DMS53 (cell line): ENCODE measurements around the gene CD300H.
"Not testable (repeated sequence)": the region's sequence is repeated elsewhere in the genome, so short reads cannot be mapped to it uniquely, and the experiment has no call there.

ENCODE experiments used
- DNase-seq: peaks from one replicate; lab custom pipeline; 2025; lab: John Stamatoyannopoulos, UW

CD300H gene

DNA sequence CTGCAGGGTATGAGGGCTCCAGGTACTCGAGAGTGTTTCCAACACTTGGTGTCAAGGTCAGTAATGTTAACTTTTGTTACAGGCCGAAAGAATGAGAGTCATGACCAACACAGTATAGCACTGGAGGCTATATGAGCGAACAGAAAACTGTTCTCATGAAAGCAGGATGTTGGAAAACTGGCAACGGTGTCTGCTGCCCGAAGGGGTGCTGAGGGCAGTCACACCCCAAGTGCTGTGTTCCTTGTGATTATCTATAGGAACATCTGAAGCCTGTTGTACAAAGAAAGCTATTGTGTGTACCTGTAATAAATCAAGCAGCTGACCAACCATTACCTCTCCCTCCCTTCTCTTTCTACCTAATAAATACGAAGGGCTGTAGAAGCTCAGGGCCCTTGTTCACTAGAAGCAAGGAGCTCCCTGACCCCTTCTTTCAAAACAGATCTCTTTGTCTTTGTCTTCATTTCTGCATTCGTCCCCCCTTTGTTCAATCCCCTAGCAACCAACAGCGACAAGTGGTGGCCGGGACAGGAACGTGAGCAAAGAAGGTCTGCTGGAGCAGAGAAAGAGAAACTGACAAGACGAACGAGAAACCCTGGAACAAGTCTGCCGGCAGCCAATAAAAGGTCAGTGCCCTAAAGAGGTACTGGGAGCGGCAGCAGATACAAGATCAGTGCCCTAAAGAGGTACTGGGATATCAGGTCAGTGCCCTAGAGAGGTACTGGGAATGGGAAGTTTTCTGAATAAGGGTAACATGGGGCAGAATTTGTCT, 17.2 kb upstream of the CD300H start:
- no peak for DNase-seq

DNA sequence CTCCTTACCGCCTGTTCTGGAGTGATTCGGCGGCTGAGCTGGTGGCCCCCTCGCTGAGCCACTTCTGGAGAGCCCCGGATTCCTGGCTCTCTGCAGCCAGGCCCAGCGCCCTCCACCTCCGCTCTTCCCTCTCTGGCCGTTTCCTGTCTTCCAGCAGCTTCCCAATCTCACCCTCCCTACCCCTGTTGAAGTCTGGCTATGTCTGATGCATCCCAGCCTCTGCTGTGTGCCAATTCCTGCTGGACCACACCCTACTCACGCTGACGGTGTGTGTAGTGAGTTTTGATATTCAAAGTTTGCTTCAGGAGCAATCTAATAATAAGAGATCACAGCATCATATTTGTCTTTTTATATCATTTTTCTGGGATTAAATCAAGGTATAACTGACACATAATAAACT, 15.3 kb upstream of the CD300H start:
- no peak for DNase-seq

DNA sequence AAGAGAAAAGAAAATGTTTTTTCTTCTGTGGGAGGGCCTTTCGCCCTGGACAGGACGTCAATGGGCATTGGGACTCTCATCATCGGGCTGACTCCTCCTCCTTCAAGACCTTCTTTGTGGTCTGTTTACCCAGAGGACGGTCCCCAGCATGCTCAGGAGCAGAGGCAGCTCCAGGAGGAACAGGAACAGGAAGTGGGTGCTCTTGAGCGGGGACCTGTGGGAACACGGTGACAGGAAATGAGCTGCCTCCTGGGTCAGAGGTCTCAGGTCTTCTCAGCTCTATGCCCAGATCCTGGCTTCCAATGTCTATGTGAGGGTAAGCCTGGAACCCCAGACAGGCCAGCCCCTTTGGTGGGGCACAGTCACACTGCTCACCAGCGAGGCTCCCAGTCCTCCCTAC, 12.6 kb upstream of the CD300H start:
- no peak for DNase-seq

DNA sequence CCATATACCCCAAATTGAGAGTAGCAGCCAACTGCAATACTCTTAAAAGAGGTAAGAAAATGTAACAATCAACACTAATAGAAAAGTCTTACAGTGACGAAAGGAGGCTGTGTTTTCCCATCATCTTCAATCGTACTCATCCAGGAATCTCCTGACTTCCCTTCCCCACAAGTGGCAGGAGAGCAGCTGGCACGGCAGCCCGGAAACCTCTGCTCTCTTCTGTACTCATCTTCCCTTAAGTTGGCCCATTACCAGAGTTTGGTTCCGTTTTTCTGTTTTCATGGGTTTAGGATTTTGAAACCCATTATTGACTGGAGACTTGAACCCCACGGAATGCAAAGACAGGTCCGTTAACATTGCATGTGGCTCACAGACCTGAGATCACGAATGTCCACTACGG, 11.7 kb upstream of the CD300H start:
- no peak for DNase-seq

DNA sequence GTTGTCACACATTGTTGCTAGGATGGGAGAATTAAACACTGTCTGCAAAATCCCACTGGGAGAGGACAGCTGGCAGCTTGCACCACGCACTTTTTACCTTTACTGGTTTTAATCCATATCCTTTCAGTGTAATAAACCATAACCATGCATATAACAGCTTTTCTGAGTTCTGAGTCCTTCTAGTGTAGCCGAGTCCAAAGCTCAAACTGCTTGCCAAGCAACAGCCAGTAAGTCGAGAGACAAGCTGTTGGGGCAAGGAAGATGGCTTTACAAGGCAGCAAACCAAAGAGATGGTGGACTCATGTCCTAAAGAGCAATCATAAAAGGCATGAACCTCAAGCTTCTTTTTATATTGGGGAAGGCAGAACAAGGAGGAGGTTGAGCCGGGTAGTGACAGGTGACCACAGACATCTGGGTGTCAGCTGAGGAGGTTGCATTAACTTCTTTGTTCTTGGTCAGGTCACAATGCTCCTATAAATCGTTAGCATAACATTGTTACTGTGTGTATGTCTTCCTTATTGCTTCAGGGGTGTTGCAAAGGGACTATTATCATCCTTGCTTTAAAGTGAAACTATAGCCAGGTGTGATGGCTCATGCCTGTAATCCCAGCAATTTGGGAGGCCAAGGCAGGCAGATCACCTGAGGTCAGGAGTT, 7.3 kb upstream of the CD300H start:
- DNase-seq, result no peak

DNA sequence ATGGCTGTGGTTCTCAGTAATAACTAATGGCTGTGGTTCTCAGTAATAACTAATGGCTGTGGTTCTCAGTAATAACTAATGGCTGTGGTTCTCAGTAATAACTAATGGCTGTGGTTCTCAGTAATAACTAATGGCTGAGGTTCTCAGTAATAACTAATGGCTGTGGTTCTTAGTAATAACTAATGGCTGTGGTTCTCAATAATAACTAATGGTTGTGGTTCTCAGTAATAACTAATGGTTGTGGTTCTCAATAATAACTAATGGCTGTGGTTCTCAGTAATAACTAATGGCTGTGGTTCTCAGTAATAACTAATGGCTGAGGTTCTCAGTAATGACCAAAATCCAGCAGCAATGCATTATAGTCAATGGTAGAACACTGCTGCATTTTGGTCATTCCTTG, 6.3 kb upstream of the CD300H start:
- not testable (repeated sequence) for DNase-seq

DNA sequence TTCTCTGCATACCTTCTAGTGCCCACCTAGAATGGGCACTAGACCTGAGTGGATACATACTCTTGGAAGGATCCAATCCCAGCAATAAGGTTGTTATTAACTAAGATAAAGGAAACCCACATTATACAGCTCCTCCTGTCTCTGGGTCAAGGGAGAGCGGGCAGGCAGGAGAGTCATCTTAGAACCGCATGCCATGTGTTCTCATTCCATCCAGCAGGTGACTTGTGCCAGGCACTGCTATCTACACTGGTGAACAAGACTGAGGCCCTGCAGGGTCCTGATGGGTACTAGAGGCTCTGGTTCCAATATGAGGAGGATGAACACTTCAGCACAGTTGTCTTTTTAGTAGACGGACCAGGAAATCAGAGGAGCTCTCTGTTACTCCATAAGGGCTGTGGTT, 5.9 kb upstream of the CD300H start:
- DNase-seq, result no peak

DNA sequence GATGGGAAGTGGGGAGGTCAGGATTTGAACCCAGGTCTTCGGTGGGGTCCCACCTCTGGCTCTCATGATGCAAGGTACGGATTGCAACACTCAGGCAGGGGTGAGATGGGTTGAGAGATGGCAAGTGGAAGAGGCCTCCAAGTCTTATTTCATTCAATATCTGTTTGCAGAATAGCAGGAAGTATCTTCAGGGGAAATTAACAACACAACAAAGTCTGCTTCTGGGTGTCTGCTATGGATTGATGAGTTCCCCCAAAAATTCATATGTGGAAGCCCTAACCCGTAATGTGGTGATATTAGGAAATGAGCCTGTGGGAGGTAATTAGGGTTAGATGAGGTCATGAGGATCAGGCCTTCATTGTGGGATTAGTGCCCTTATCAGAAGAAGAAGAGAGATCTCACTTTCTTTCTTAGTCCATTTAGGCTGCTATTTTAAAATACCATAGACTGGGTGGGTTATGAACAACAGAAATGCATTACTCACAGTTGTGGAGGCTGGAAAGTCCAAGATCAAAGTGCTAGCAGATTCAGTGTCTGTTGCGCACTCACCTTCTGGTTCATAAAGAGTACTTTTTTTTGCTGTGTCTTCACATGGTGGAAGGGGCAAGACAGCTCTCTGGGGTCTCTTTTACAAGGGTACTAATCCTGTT, 4.4 kb upstream of the CD300H start:
- no peak for DNase-seq

DNA sequence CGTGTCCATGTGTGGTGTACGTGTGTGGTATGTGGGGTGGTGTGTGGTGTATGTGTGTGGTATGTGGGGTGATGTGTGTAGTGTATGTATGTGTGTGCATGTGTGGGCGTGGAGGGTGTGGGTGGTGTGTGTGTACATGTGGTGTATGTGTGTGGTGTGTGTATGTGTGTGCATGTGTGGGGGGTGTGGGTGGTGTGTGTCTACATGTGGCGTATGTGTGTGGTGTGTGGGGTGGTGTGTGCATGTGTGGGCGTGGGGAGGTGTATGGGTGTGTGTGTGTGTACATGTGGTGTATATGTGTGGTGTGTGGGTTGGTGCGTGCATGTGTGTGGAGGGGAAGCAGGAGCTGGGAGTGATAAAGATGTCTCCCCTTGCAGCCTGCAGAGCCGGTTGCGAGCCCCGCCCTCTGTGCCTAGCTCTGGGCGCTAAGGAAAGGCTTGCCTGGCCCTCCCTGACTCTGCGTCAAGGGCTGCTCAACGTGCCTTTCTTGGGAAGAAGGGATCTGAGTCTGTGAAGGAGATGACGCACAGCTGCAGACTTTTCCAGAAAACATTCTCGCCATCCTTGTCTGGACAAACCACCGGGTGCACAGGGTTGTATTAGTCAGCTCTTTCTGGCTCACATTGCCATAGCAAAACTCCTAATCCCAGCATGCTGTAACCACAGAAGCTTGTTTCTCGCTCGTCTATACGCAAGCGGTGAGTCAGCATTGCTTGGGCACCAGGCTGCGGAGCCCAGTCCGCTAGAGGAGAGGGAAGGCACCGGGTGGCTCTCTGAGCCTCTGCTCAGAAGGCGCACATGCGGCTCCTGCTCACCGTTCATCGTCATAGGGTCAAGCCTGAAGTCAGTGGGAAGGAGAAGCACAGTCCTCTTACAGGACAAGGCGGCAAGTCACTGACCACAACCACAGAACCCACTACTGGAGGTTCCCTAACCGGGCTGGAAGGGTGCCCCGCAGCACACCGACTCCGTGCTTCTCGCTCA, 2.0 kb upstream of the CD300H start:
- DNase-seq, result peak; percentile 70

DNA sequence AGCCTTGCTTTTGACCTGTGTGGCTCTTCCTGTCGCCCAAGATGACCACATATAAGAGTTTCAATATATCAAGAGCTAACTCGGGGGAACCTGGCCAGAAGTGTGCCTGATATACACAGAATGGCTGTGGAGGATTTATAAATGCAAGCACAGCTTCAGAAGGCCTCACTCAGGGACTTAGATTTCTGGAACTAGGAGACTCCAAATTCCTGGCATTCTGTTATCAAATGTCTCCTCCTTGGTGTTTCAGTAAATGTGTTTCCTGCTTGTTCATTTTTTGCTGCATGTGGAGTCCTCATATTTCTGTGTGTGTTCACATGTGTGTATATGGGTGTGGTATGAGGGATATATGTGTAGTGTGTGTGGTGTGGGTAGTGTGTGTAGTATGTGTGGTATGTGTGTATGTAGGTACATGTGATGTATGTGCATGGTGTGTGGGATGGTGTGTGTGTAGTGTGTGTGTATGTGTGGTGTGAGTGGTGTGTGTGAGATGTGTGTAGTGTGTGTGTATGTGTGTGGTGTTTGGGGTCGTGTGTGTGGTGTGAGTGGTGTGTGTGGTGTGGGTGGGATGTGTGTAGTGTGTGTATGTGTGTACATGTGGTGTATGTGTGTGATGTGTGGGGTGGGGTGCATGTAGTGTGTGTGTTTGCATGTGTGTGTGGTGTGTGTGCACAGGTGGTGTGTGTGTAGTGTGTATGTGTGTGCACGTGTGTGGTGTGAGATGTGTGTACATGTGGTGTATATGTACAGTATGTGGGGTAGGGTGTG, 981 bp upstream of the CD300H start:
- no peak for DNase-seq

DNA sequence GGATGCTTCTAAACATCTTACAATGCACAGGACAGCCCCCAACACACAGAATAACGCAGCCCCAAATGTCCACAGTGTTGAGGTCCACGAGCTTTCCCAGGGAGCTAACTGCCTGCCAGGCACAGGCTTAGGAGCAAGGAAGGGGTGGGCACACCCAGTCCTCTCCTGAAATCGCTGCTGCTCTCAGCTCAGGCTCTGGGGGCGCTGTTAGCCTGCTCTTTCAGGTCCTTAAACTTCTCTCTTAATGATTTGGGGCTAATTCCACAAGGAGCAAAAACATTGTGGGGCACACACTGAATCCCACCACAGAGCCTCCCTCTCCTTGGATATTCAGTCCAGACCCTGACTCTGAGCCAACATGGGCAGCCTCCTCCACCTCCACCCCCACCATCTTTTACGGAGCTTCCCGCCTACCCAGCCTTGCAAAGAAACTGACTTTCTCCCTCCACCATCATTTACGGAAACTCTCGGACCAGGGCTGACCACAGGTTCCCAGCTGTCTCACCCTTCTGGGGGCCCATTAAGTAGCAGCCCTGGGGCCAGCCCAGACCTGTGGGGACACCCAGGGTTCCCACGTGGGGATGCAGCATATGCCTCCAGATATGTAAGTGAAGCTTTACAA, 1.1 kb downstream of the CD300H start:
- peak; percentile 66 for DNase-seq

DNA sequence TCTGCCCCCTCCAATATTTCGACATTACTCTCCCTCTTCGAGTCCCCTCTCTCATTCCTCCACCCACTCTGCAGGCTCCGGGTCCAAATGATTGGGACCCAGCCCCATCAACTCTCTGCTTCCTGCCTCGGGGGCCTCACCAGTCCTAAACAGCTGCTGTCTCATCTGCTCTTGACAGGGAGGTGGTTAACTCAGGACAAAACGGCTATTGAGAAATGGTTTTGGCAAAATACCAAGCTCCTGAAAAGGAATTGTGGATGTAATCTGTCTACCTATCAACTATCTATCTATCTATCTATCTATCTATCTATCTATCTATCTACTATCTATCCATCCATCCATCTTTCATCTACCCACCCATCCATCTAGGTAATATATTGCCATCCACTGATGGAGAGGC, 2.2 kb downstream of the CD300H start:
- no peak for DNase-seq

DNA sequence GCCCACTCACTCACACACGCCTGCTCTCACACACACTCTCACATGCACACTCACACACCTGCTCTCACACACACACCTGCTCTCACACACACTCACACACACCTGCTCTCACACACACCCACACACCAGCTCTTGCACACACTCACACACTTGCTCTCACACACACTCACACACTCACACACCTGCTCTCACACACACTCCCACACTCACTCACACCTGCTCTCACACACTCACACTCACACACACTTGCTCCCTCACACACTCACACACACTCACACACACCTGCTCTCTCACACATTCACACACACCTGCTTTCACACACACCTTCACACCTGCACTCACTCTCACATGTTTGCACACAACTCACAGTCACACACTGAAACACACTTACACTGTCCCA, 4.0 kb downstream of the CD300H start:
- no peak for DNase-seq

DNA sequence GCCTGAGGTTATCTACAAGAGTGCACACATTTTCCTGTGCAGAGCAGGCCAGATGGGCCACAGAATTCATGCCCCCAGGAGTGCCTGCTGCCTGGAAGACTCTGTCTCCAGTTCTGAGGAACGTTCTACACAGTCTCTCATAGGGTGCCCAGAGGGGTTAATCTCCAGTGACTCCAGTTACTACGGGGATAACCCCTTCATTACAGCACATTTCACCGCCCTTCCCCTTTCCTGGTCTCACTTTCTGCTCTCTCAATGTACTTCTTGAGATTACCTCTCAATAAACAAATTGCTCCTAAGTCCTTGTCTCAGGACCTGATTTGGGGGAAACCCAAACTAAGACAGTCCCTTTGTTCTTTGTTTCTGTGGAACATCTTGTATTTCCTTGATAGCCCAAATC, 5.7 kb downstream of the CD300H start:
- no peak for DNase-seq

DNA sequence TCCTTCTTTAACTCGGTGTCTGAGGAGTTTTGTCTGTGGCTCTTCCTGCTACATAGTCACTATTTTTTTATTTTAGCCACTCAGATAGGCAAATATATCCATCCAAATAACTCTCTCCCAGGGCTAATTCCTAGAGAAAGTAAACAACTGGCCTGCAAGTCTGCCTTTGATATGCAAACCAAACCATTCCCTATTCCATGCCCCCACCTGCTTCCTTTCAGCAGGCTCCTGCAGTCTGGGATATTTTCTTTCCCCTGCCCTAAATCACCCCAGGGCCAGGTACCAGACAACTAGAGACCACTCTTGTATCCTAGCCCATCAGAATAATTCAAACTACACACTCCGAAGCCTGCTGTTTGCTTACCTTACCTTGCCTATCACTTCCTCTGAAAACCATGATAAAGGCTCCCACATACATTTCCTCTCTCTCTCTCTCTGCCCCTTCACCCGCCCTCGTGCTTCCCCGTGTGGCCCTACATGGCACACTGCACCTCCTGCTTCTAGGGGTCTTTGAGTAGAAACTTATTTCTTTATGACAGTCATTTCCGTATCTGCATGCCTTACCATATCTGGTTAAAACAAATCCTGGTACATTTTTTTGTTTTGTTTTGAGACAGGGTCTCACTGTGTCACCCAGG, 8.3 kb downstream of the CD300H start:
- DNase-seq, result no peak

DNA sequence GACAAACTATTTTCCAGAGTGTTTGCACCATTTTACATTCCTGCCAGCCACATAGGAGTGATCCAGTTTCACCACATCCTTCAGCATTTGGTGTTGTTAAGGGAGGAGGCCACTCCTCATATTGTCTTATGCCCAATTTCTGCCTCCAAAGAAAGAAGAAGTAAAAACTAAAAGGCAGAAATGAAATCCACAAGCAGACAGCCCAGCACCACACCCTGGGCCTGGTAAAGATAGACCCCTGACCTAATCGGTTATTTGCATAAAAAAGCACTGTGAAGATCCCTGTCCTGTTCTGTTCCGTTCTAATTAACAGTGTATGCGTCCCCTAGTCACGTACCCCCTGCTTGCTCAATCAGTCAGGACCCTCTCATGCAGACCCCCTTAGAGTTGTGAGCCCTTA, 8.9 kb downstream of the CD300H start:
- not testable (repeated sequence) for DNase-seq

DNA sequence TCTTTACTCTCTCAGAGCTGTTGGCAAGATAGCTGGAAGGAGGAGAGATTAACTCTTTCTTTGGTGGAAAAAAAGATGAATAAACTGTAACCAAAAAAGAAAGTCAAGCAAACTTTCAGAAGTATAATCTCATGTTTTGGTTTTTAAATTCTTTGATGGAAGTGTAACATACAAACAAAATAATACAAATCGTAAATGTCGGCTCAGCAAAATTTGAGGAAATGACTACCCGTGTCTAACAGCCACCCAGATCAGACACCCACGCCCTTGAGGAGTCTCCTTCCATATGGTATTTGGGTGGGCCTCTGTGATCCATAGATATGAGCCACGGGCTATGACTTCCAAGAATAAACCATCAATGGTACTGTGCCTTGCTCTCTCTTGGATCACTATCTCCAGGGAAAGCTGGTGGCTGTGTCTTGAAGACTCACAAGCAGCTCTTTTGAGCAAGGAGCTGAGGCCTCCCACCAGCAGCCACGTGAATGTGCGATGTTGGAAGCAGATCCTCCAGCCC, 11.8 kb downstream of the CD300H start:
- DNase-seq, result no peak

DNA sequence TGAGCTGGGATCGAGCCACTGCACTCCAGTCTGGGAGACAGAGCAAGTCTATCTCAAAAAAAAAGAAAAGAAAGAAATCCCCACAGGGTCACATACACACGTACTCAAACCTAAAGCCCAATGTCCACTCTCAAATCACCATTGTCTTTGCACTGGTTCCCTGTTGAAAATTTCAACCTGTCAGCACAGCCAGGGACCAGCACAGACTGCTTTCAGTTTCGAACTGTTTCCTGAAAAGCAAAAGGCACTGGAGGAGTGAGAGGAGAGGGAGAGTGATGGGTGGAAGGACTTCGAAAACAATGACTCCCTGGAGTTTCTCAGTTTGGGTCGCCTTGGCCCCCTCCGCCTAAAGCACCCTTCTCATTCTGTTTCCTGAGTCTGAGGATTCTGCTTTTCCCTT, 12.4 kb downstream of the CD300H start:
- no peak for DNase-seq

DNA sequence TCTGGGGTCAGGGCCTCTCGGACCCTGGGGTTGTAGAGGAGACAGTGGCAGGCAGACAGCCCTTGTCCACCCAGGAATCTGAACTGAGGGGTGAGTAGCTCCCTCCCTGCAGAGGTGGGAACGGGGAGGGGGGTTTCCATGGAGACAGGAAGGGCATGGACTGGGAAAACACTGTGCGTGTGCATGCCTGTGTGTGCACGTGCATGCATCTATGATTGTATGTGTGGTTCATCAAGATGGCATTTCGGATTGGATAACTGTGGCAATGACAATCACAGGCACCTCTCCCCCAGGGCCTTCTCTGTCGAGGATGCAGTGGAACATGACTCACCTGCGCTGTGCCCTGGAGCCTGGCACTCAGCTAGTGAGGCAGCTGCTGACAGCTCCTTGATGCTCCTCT, 15.3 kb downstream of the CD300H start:
- DNase-seq, result no peak

DNA sequence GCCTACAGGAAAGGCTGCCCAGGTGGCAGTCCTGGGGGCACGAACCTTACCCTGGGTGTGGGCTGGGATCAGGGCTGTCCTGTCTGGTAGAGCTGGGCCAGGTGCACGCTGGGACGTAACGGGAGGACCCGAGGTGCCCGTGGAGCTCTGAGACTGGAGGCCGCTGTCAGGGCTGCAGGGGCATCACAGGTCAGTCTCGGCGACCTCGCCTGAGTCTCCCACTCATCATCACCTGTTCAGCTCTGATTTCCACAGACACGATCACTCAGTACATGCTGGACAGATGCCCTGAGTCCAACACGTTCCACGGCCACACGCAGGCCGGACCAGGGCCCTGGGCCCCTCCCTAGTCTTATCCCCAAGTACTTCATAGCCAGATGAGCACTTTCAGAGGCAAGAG, 16.7 kb downstream of the CD300H start:
- no peak for DNase-seq
